ENCODE data around the gene TSGA10.
"Not testable (repeated sequence)": the region's sequence is repeated elsewhere in the genome, so short reads cannot be mapped to it uniquely, and the experiment has no call there.

TSGA10 gene

GRCh38 chr2:99154643-99155536 is at the start of gene TSGA10, which contains the start of gene LIPT1:
TSGA10 (minus strand) TSS chr2:99154942; CDS start chr2:99109439, 45,503 bp downstream.
LIPT1 (plus strand) TSS chr2:99154967; CDS start chr2:99161958, 6,991 bp downstream.
- DNase-seq (ENCODE audit: low read depth), result peak; percentile 80

- no peak for DNase-seq (ENCODE audit: low read depth)
These were observed 47.4 kb upstream of the TSGA10 start for GRCh38 chr2:99201959-99202678.

GRCh38 chr2:99200076-99200800 is 45.5 kb upstream of the TSGA10 start:
- no peak for DNase-seq (ENCODE audit: low read depth)

GRCh38 chr2:99198103-99198841 is 43.5 kb upstream of the TSGA10 start:
- DNase-seq (ENCODE audit: low read depth), result no peak

GRCh38 chr2:99192364-99192763 is 37.6 kb upstream of the TSGA10 start:
- DNase-seq (ENCODE audit: low read depth), result not testable (repeated sequence)

- no peak for DNase-seq (ENCODE audit: low read depth)
These were observed 35.8 kb upstream of the TSGA10 start for GRCh38 chr2:99190548-99190947.

- DNase-seq (ENCODE audit: low read depth), result no peak
These were observed 33.6 kb upstream of the TSGA10 start for GRCh38 chr2:99188357-99188756.

GRCh38 chr2:99187011-99187410 is 32.3 kb upstream of the TSGA10 start:
- no peak for DNase-seq (ENCODE audit: low read depth)

GRCh38 chr2:99184811-99185210 is 30.1 kb upstream of the TSGA10 start:
- no peak for DNase-seq (ENCODE audit: low read depth)

- DNase-seq (ENCODE audit: low read depth), result no peak
These were observed 28.3 kb upstream of the TSGA10 start for GRCh38 chr2:99183025-99183424.

GRCh38 chr2:99181624-99182000 is 26.9 kb upstream of the TSGA10 start:
- DNase-seq (ENCODE audit: low read depth), result no peak

- peak; percentile 93 for DNase-seq (ENCODE audit: low read depth)
These were observed 26.2 kb upstream of the TSGA10 start, which contains the start of the genes MITD1 and MRPL30 for GRCh38 chr2:99180755-99181623. MITD1 (minus strand) TSS chr2:99181058; CDS start chr2:99180981, 77 bp downstream. MRPL30 (plus strand) TSS chr2:99181184; CDS start chr2:99186204, 5,020 bp downstream.

GRCh38 chr2:99171377-99172140 is 16.8 kb upstream of the TSGA10 start:
- DNase-seq (ENCODE audit: low read depth), result no peak

GRCh38 chr2:99169534-99169933 is 14.8 kb upstream of the TSGA10 start:
- no peak for DNase-seq (ENCODE audit: low read depth)

- DNase-seq (ENCODE audit: low read depth), result no peak
These were observed 11.5 kb upstream of the TSGA10 start for GRCh38 chr2:99166218-99166617.

- no peak for DNase-seq (ENCODE audit: low read depth)
These were observed 4.9 kb upstream of the TSGA10 start for GRCh38 chr2:99159594-99159993.

- DNase-seq (ENCODE audit: low read depth), result no peak
These were observed 3.9 kb upstream of the TSGA10 start for GRCh38 chr2:99158599-99158998.

- no peak for DNase-seq (ENCODE audit: low read depth)
These were observed 2.1 kb upstream of the TSGA10 start for GRCh38 chr2:99156891-99157290.

GRCh38 chr2:99153921-99154604 is 679 bp downstream of the TSGA10 start:
- DNase-seq (ENCODE audit: low read depth), result no peak

All from stromal cell of bone marrow (primary cell).